Adrenal gland (tissue), 5 donors: ENCODE data around the gene CYP2A13.

Experiments
- POLR2A ChIP-seq, 2 donors: fragments of 450-650 bp; IDR thresholded peaks; one replicate each; pipeline ENCODE4 v1.6.1; 2017; ENCODE audit warnings: antibody characterized with exemption in 2 of 2, mild to moderate bottlenecking in 2 of 2, moderate library complexity in 1 of 2
- TF ChIP-seq, protein P1 (sequence below), 6 experiments: fragments of 450-650 bp in 4 of 6; fragments of 200-600 bp in 2 of 6; sonication (generic) in 1 of 6; IDR thresholded peaks; 1 replicate in 5 of 6; 2 replicates in 1 of 6; pipeline versions ENCODE4 v1.5.1 to v1.8.0; 2016 to 2021; ENCODE audit warnings: antibody characterized with exemption in 6 of 6, mild to moderate bottlenecking in 2 of 6, moderate library complexity in 1 of 6
- donor health status: DM: no; HTN: no; CAD: no.

DNA sequence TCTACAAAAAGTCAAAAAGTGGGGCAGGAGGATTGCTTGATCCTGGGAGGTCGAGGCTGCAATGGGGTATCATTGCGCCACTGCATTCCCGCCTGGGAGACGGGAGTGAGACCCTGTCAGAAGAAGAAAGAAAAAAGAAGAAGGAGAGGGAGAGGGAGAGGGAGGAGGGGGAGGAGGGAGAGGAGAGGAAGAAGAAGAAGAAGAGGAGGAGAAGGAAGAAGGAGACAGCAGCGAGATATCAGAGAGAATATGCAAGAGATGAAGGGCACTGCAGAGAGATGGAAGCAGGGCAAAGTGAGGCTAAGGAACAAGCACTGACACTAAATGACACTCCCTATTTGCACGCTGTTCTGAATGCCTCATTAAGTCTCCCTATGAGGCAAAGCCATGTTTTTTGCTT lies 40.4 kb downstream of the CYP2A13 start:
- TF ChIP-seq, protein P1, sequence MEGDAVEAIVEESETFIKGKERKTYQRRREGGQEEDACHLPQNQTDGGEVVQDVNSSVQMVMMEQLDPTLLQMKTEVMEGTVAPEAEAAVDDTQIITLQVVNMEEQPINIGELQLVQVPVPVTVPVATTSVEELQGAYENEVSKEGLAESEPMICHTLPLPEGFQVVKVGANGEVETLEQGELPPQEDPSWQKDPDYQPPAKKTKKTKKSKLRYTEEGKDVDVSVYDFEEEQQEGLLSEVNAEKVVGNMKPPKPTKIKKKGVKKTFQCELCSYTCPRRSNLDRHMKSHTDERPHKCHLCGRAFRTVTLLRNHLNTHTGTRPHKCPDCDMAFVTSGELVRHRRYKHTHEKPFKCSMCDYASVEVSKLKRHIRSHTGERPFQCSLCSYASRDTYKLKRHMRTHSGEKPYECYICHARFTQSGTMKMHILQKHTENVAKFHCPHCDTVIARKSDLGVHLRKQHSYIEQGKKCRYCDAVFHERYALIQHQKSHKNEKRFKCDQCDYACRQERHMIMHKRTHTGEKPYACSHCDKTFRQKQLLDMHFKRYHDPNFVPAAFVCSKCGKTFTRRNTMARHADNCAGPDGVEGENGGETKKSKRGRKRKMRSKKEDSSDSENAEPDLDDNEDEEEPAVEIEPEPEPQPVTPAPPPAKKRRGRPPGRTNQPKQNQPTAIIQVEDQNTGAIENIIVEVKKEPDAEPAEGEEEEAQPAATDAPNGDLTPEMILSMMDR (IDR thresholded peaks at IDR 0.05) = no peak
- TF ChIP-seq POLR2A (IDR thresholded peaks at IDR 0.05) = no peak
